ENCODE data around the gene REPIN1. TPM values are rescaled to one million over a fixed set of nuclear protein-coding genes. Genes with fewer than 3 reads are reported as not detected.

Gene REPIN1
- total and polyA plus RNA-seq, 4 donors = 17.1 to 118 (median 55.1) TPM

GRCh38 chr7:150342121-150342408, 26.6 kb upstream of the REPIN1 start (continued):
- TF ChIP-seq, protein P1, sequence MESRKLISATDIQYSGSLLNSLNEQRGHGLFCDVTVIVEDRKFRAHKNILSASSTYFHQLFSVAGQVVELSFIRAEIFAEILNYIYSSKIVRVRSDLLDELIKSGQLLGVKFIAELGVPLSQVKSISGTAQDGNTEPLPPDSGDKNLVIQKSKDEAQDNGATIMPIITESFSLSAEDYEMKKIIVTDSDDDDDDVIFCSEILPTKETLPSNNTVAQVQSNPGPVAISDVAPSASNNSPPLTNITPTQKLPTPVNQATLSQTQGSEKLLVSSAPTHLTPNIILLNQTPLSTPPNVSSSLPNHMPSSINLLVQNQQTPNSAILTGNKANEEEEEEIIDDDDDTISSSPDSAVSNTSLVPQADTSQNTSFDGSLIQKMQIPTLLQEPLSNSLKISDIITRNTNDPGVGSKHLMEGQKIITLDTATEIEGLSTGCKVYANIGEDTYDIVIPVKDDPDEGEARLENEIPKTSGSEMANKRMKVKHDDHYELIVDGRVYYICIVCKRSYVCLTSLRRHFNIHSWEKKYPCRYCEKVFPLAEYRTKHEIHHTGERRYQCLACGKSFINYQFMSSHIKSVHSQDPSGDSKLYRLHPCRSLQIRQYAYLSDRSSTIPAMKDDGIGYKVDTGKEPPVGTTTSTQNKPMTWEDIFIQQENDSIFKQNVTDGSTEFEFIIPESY (IDR thresholded peaks at IDR 0.05) = no peak
- no peak for TF ChIP-seq RAD21 (IDR thresholded peaks at IDR 0.05)

DNA sequence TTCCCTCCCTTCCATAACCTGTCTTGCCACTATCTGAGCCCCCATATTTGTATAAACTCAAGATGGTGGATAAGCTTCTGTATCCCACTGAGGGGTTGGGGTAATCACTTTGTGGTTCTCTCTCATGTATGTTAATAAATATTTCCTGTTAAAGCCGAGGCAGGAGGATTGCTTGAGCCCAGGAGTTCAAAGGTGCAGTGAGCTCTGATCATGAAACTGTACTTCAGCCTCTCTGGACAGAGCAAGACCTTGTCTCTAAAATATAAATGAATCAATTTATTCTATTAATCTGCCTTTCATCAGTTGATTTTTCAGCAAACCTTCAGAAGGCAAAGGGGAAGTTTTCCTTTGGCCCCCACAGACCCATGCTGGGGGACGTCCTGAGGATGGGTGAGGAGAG, 25.4 kb upstream of the REPIN1 start:
- peaks cover 10 to 44% (median 40%) of the 10 kb centered on the region in 4 donors for H3K4me1 ChIP-seq (ENCODE audit: control insufficient read depth in 4 of 4, insufficient read depth in 4 of 4, low read length in 3 of 4)
- peaks cover 0 to 2% (median 0%) of the 10 kb centered on the region in 4 donors for H3K36me3 ChIP-seq (ENCODE audit: control insufficient read depth in 4 of 4, insufficient read depth in 3 of 4, low read depth in 1 of 4, low read length in 3 of 4)
- H3K9ac ChIP-seq (ENCODE audit: low read depth in 1 of 2, low read length in 2 of 2) = no peak overlapping the region
- no peak overlapping the region for H3K4me3 ChIP-seq (ENCODE audit: low read depth in 1 of 3, low read length in 3 of 3)
- no peaks in the 10 kb centered on the region for H3K27me3 ChIP-seq (ENCODE audit: control insufficient read depth in 4 of 4, insufficient read depth in 4 of 4, low read length in 3 of 4)
- no peaks in the 10 kb centered on the region for H3K9me3 ChIP-seq (ENCODE audit: control insufficient read depth in 4 of 4, low read length in 3 of 4)
- DNase-seq (ENCODE audit: low spot score) = no peak
- TF ChIP-seq, protein P2, sequence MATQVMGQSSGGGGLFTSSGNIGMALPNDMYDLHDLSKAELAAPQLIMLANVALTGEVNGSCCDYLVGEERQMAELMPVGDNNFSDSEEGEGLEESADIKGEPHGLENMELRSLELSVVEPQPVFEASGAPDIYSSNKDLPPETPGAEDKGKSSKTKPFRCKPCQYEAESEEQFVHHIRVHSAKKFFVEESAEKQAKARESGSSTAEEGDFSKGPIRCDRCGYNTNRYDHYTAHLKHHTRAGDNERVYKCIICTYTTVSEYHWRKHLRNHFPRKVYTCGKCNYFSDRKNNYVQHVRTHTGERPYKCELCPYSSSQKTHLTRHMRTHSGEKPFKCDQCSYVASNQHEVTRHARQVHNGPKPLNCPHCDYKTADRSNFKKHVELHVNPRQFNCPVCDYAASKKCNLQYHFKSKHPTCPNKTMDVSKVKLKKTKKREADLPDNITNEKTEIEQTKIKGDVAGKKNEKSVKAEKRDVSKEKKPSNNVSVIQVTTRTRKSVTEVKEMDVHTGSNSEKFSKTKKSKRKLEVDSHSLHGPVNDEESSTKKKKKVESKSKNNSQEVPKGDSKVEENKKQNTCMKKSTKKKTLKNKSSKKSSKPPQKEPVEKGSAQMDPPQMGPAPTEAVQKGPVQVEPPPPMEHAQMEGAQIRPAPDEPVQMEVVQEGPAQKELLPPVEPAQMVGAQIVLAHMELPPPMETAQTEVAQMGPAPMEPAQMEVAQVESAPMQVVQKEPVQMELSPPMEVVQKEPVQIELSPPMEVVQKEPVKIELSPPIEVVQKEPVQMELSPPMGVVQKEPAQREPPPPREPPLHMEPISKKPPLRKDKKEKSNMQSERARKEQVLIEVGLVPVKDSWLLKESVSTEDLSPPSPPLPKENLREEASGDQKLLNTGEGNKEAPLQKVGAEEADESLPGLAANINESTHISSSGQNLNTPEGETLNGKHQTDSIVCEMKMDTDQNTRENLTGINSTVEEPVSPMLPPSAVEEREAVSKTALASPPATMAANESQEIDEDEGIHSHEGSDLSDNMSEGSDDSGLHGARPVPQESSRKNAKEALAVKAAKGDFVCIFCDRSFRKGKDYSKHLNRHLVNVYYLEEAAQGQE (IDR thresholded peaks at IDR 0.05) = peak; percentile 26
- TF ChIP-seq HNF4G (IDR thresholded peaks at IDR 0.05) = peak; percentile 54
- TF ChIP-seq MAX (IDR thresholded peaks at IDR 0.05) = no peak
- TF ChIP-seq ATF3 (IDR thresholded peaks at IDR 0.05) = no peak
- TF ChIP-seq JUND (IDR thresholded peaks at IDR 0.05) = peak in 1 of 2 donors; percentile 17
- peak; percentile 17 to 19 for TF ChIP-seq RAD21 (IDR thresholded peaks at IDR 0.05)
- no peak for TF ChIP-seq TAF1 (conservative IDR thresholded peaks at IDR 0.05)
- TF ChIP-seq HNF4A (conservative IDR thresholded peaks at IDR 0.05) = peak; percentile 91 to 93
- TF ChIP-seq SP1 (IDR thresholded peaks at IDR 0.05) = peak; percentile 60
- TF ChIP-seq RXRA (IDR thresholded peaks at IDR 0.05) = peak in 1 of 2 donors; percentile 72
- no peak for TF ChIP-seq EGR1 (IDR thresholded peaks at IDR 0.05; ENCODE audit: low read depth in 2 of 2)
- peak overlapping the region; percentile 14 to 55 for H3K27ac ChIP-seq (ENCODE audit: low read depth in 1 of 2, low read length in 2 of 2)
- 41% methylated on average over 2 of the region's 2 CpGs for WGBS

DNA sequence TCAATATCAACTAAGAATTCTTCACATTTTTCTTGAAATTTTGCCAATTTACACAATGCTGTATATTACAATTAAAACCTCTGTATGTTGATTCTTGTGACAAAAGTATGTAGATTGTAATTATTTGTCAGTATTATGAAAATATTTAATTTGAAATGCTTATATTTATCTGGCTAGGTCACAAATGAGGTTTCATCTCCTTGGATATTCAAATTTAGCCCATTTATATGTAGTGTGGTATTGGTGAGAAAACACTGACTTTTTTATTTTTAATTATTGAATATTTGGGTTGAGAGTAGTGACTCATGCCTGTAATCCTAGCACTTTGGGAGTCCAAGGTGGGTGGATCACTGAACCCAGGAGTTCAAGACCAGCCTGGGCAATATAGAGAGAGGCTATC, 24.3 kb upstream of the REPIN1 start:
- TF ChIP-seq, protein P2 (IDR thresholded peaks at IDR 0.05) = no peak
- TF ChIP-seq YY1 (IDR thresholded peaks at IDR 0.05) = no peak
- TF ChIP-seq SP1 (IDR thresholded peaks at IDR 0.05) = no peak
- TF ChIP-seq FOXA2 (IDR thresholded peaks at IDR 0.05) = no peak
- no peak for TF ChIP-seq ATF3 (IDR thresholded peaks at IDR 0.05)
- TF ChIP-seq RAD21 (IDR thresholded peaks at IDR 0.05) = no peak
- no peak for TF ChIP-seq MAX (IDR thresholded peaks at IDR 0.05)
- no peak for TF ChIP-seq GABPA (IDR thresholded peaks at IDR 0.05 in 1 of 2, conservative IDR thresholded peaks at IDR 0.05 in 1 of 2)
- no peak for TF ChIP-seq TAF1 (conservative IDR thresholded peaks at IDR 0.05)
- TF ChIP-seq HNF4G (IDR thresholded peaks at IDR 0.05) = no peak
- no peak overlapping the region for H3K27ac ChIP-seq (ENCODE audit: low read depth in 1 of 2, low read length in 2 of 2)
- H3K27me3 ChIP-seq (ENCODE audit: control insufficient read depth in 4 of 4, insufficient read depth in 4 of 4, low read length in 3 of 4) = no peaks in the 10 kb centered on the region
- no peak overlapping the region for H3K4me3 ChIP-seq (ENCODE audit: low read depth in 1 of 3, low read length in 3 of 3)
- H3K4me1 ChIP-seq (ENCODE audit: control insufficient read depth in 4 of 4, insufficient read depth in 4 of 4, low read length in 3 of 4) = peaks cover 4 to 33% (median 29%) of the 10 kb centered on the region in 4 donors
- no peak overlapping the region for H3K9ac ChIP-seq (ENCODE audit: low read depth in 1 of 2, low read length in 2 of 2)
- no peak for DNase-seq (ENCODE audit: low spot score)
- H3K36me3 ChIP-seq (ENCODE audit: control insufficient read depth in 4 of 4, insufficient read depth in 3 of 4, low read depth in 1 of 4, low read length in 3 of 4) = peaks cover 0 to 2% (median 0%) of the 10 kb centered on the region in 4 donors
- H3K9me3 ChIP-seq (ENCODE audit: control insufficient read depth in 4 of 4, low read length in 3 of 4) = no peaks in the 10 kb centered on the region
